ENCODE measurements around the gene PTBP3.
A peak's percentile ranks its signal among the peaks of the same experiment; 100 is the strongest.
"Not testable (repeated sequence)": the region's sequence is repeated elsewhere in the genome, so short reads cannot be mapped to it uniquely, and the experiment has no call there.

The PTBP3 gene

GRCh38 chr9:112332977-112333638 is at the start of gene PTBP3:
Gene PTBP3, minus strand, starts transcription at chr9:112333619. Its CDS starts 35,754 bp downstream, at chr9:112297865.
- DNase-seq = peak; percentile 75

GRCh38 chr9:112382501-112383364 is 49.3 kb upstream of the PTBP3 start:
- no peak for DNase-seq

GRCh38 chr9:112382066-112382465 is 48.6 kb upstream of the PTBP3 start:
- DNase-seq = no peak

GRCh38 chr9:112380825-112381221 is 47.4 kb upstream of the PTBP3 start:
- peak; percentile 43 for DNase-seq

GRCh38 chr9:112380102-112380824 is 46.8 kb upstream of the PTBP3 start, which contains the start of gene HSDL2:
Gene HSDL2, plus strand, starts transcription at chr9:112380108. Its CDS starts 56 bp downstream, at chr9:112380164.
- peak; percentile 33 for DNase-seq

GRCh38 chr9:112379177-112380101 is 46.0 kb upstream of the PTBP3 start:
- DNase-seq = peak; percentile 98

GRCh38 chr9:112378328-112379176 is 45.1 kb upstream of the PTBP3 start:
- DNase-seq = no peak

- no peak for DNase-seq
Observed at GRCh38 chr9:112377684-112378327, 44.4 kb upstream of the PTBP3 start.

GRCh38 chr9:112377087-112377486 is 43.7 kb upstream of the PTBP3 start:
- no peak for DNase-seq

- DNase-seq = no peak
Observed at GRCh38 chr9:112375361-112375760, 41.9 kb upstream of the PTBP3 start.

GRCh38 chr9:112374232-112374631 is 40.8 kb upstream of the PTBP3 start:
- DNase-seq = not testable (repeated sequence)

- DNase-seq = not testable (repeated sequence)
Observed at GRCh38 chr9:112373666-112374065, 40.2 kb upstream of the PTBP3 start.

- no peak for DNase-seq
Observed at GRCh38 chr9:112371060-112371459, 37.6 kb upstream of the PTBP3 start.

GRCh38 chr9:112369817-112370216 is 36.4 kb upstream of the PTBP3 start:
- DNase-seq = no peak

- no peak for DNase-seq
Observed at GRCh38 chr9:112367465-112367864, 34.0 kb upstream of the PTBP3 start.

- no peak for DNase-seq
Observed at GRCh38 chr9:112366591-112366990, 33.2 kb upstream of the PTBP3 start.

- not testable (repeated sequence) for DNase-seq
Observed at GRCh38 chr9:112365257-112365656, 31.8 kb upstream of the PTBP3 start.

GRCh38 chr9:112364761-112365160 is 31.3 kb upstream of the PTBP3 start:
- no peak for DNase-seq

GRCh38 chr9:112361601-112362000 is 28.2 kb upstream of the PTBP3 start:
- peak; percentile 45 for DNase-seq

GRCh38 chr9:112360047-112360804 is 26.8 kb upstream of the PTBP3 start:
- DNase-seq = peak; percentile 65
